Astrocyte (in vitro differentiated cells and primary cell): ENCODE results near the gene CLDND1.

Experiments
- EZH2 ChIP-seq: IDR thresholded peaks from 2 replicates; pipeline ENCODE4 v1.6.1; 2012; ENCODE audit warnings: mild to moderate bottlenecking, low read length, inconsistent platforms; ENCODE audit not compliant: insufficient read depth
- TF ChIP-seq, protein P1 (sequence below): IDR thresholded peaks from 2 replicates; pipeline ENCODE4 v1.5.1; 2011; ENCODE audit warnings: low read depth, mild to moderate bottlenecking, inconsistent platforms, low read length, moderate library complexity; ENCODE audit not compliant: insufficient read depth

GRCh38 chr3:98525494-98525893, 2.8 kb upstream of the CLDND1 start:
- TF ChIP-seq, protein P1, sequence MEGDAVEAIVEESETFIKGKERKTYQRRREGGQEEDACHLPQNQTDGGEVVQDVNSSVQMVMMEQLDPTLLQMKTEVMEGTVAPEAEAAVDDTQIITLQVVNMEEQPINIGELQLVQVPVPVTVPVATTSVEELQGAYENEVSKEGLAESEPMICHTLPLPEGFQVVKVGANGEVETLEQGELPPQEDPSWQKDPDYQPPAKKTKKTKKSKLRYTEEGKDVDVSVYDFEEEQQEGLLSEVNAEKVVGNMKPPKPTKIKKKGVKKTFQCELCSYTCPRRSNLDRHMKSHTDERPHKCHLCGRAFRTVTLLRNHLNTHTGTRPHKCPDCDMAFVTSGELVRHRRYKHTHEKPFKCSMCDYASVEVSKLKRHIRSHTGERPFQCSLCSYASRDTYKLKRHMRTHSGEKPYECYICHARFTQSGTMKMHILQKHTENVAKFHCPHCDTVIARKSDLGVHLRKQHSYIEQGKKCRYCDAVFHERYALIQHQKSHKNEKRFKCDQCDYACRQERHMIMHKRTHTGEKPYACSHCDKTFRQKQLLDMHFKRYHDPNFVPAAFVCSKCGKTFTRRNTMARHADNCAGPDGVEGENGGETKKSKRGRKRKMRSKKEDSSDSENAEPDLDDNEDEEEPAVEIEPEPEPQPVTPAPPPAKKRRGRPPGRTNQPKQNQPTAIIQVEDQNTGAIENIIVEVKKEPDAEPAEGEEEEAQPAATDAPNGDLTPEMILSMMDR: no peak
- no peak for TF ChIP-seq EZH2
